ENCODE data around the gene FLYWCH1. TPM values are rescaled to one million over a fixed set of nuclear protein-coding genes. Genes with fewer than 3 reads are reported as not detected.

The FLYWCH1 gene
- total and polyA plus RNA-seq, 9 of the 15 experiments (the other 6 are each of a cell fraction or from before 2014, with no cell fraction given), result 0.18 to 33.6 (median 11.3) TPM

- TF ChIP-seq YY1 (IDR thresholded peaks at IDR 0.05; ENCODE audit: borderline replicate concordance in 1 of 3, control insufficient read depth in 1 of 3, extremely low read depth in 1 of 3, insufficient read depth in 3 of 3, insufficient read length in 1 of 3, insufficient replicate concordance in 2 of 3, low read depth in 1 of 3, low read length in 2 of 3) (peak in 2 of 3 experiments; percentile 71 to 88), NUFIP1 (IDR thresholded peaks at IDR 0.05; ENCODE audit: partially characterized antibody) (no peak), HBP1 (CRISPR knock-in tag; IDR thresholded peaks at IDR 0.05) (peak; percentile 10; the same call in 1 of the 2 replicates), EGR1 (conservative IDR thresholded peaks at IDR 0.05) (0 out of 2 replicates have a peak, but pooled peaks have one; percentile 39), MAFG (tag; conservative IDR thresholded peaks at IDR 0.05) (no peak), PHB (CRISPR knock-in tag; IDR thresholded peaks at IDR 0.05) (no peak), PURB (CRISPR knock-in tag; IDR thresholded peaks at IDR 0.05; ENCODE audit: low read depth) (no peak), FOXJ3 (CRISPR knock-in tag; IDR thresholded peaks at IDR 0.05) (no peak), CAMTA2 (CRISPR knock-in tag; conservative IDR thresholded peaks at IDR 0.05) (no peak), U2AF1 (optimal IDR thresholded peaks at IDR 0.05; ENCODE audit: low read depth, low read length) (no peak), LARP7 (IDR thresholded peaks at IDR 0.05) (no peak), ILF3 (IDR thresholded peaks at IDR 0.05; ENCODE audit: borderline replicate concordance) (no peak), JUN (IDR thresholded peaks at IDR 0.05; ENCODE audit: borderline replicate concordance, low read depth, low read length) (no peak; the same call in 1 of the 2 replicates), JUN (CRISPR knock-in tag; IDR thresholded peaks at IDR 0.05; ENCODE audit: borderline replicate concordance) (no peak), POLR2A (conservative IDR thresholded peaks at IDR 0.05) (peak; percentile 33), ELF1 (tag; IDR thresholded peaks at IDR 0.05) (0 out of 2 replicates have a peak, but pooled peaks have one; percentile 58), ARID2 (IDR thresholded peaks at IDR 0.05) (0 out of 2 replicates have a peak, but pooled peaks have one; percentile 8), ZNF134 (CRISPR knock-in tag; conservative IDR thresholded peaks at IDR 0.05) (no peak), RFX7 (CRISPR knock-in tag; IDR thresholded peaks at IDR 0.05) (no peak), EP300 (IDR thresholded peaks at IDR 0.05; ENCODE audit: low read length) (no peak), ZNF174 (CRISPR knock-in tag; IDR thresholded peaks at IDR 0.05) (no peak), KLF16 (IDR thresholded peaks at IDR 0.05) (0 out of 2 replicates have a peak, but pooled peaks have one; percentile 24), ZNF41 (CRISPR knock-in tag; conservative IDR thresholded peaks at IDR 0.05) (no peak)
- TF ChIP-seq, protein P1, sequence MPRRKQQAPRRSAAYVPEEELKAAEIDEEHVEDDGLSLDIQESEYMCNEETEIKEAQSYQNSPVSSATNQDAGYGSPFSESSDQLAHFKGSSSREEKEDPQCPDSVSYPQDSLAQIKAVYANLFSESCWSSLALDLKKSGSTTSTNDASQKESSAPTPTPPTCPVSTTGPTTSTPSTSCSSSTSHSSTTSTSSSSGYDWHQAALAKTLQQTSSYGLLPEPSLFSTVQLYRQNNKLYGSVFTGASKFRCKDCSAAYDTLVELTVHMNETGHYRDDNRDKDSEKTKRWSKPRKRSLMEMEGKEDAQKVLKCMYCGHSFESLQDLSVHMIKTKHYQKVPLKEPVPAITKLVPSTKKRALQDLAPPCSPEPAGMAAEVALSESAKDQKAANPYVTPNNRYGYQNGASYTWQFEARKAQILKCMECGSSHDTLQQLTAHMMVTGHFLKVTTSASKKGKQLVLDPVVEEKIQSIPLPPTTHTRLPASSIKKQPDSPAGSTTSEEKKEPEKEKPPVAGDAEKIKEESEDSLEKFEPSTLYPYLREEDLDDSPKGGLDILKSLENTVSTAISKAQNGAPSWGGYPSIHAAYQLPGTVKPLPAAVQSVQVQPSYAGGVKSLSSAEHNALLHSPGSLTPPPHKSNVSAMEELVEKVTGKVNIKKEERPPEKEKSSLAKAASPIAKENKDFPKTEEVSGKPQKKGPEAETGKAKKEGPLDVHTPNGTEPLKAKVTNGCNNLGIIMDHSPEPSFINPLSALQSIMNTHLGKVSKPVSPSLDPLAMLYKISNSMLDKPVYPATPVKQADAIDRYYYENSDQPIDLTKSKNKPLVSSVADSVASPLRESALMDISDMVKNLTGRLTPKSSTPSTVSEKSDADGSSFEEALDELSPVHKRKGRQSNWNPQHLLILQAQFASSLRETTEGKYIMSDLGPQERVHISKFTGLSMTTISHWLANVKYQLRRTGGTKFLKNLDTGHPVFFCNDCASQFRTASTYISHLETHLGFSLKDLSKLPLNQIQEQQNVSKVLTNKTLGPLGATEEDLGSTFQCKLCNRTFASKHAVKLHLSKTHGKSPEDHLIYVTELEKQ (CRISPR knock-in tag; IDR thresholded peaks at IDR 0.05), result no peak
Measured at GRCh38 chr16:2904100-2904921, 7.4 kb upstream of the FLYWCH1 start (continued).

Measured in K562 (cell line).